Cardiac muscle cell (in vitro differentiated cells and primary cell): ENCODE data around the gene OVCA2. TPM values are rescaled to one million over a fixed set of nuclear protein-coding genes. Genes with fewer than 3 reads are reported as not detected.

Source experiments
- DNase-seq, 2 donors: peaks; one replicate each; pipeline versions ENCODE4 v3.0.0 to v3.0.0-alpha.2; 2010 to 2017; ENCODE audit warnings: low read depth in 1 of 2, low spot score in 1 of 2
- H3K27ac ChIP-seq: fragments of 200-600 bp; sonication (generic); 2 replicates; pipeline ENCODE4 v1.5.1; 2016
- H3K27me3 ChIP-seq: fragments of 200-600 bp; sonication (generic); 2 replicates; pipeline ENCODE4 v1.6.0; 2016; ENCODE audit warnings: control low read depth
- H3K36me3 ChIP-seq: fragments of 200-600 bp; sonication (generic); 2 replicates; pipeline ENCODE4 v1.5.1; 2016; ENCODE audit warnings: control low read depth
- H3K4me1 ChIP-seq: fragments of 200-600 bp; sonication (generic); 2 replicates; pipeline ENCODE4 v1.8.1; 2017; ENCODE audit warnings: low read depth, mild to moderate bottlenecking, mixed run types
- H3K4me3 ChIP-seq: fragments of 200-600 bp; sonication (generic); 2 replicates; pipeline ENCODE4 v1.5.1; 2016; ENCODE audit warnings: mild to moderate bottlenecking
- H3K9me3 ChIP-seq: fragments of 200-600 bp; sonication (generic); 2 replicates; pipeline ENCODE4 v1.5.1; 2017; ENCODE audit warnings: low read depth, mild to moderate bottlenecking, control low read depth
- CTCF ChIP-seq: IDR thresholded peaks from 2 replicates; pipeline ENCODE4 v1.5.1; 2012; ENCODE audit warnings: low read depth, mild to moderate bottlenecking, low read length
- polyA plus RNA-seq: library from polyadenylated mRNA; unstranded; fragments of >200 nt; fragmentation: Nextera tagmentation; extraction: Ambion mirVana; gene quantifications from 2 replicates; pipeline ENCODE4 v1.2.1, GENCODE V29; 2016
- total RNA-seq: library from RNA; depleted of rRNA; stranded (reverse); fragments of >200 nt; gene quantifications from 2 replicates; pipeline ENCODE4 v1.2.3, GENCODE V29; 2016

OVCA2 gene
- total and polyA plus RNA-seq, 2 experiments from 2014 or later: 36.8 to 40.6 TPM

- no peak for DNase-seq
- Histone ChIP-seq H3K36me3 (no peaks in the 10 kb centered on the region), H3K27me3 (no peaks in the 10 kb centered on the region), H3K9me3 (no peaks in the 10 kb centered on the region), H3K4me1 (peaks cover 34% of the 10 kb centered on the region), H3K4me3 (no peak overlapping the region), H3K27ac (peak overlapping the region; percentile 88)
- TF ChIP-seq CTCF: no peak
Observed at GRCh38 chr17:2002767-2003329, 39.0 kb upstream of the OVCA2 start.

GRCh38 chr17:2003525-2003924 is 38.3 kb upstream of the OVCA2 start:
- no peak for DNase-seq
- H3K36me3 ChIP-seq: no peaks in the 10 kb centered on the region
- no peak for TF ChIP-seq CTCF
- H3K27ac ChIP-seq: peak overlapping the region; percentile 88
- no peaks in the 10 kb centered on the region for H3K9me3 ChIP-seq
- no peaks in the 10 kb centered on the region for H3K27me3 ChIP-seq
- peaks cover 28% of the 10 kb centered on the region for H3K4me1 ChIP-seq
- H3K4me3 ChIP-seq: no peak overlapping the region

GRCh38 chr17:2004435-2004952 is 37.3 kb upstream of the OVCA2 start:
- H3K4me3 ChIP-seq: no peak overlapping the region
- H3K27ac ChIP-seq: peak overlapping the region; percentile 93
- H3K27me3 ChIP-seq: no peaks in the 10 kb centered on the region
- H3K4me1 ChIP-seq: peaks cover 21% of the 10 kb centered on the region
- H3K9me3 ChIP-seq: no peaks in the 10 kb centered on the region
- H3K36me3 ChIP-seq: no peaks in the 10 kb centered on the region
- no peak for TF ChIP-seq CTCF
- DNase-seq: peak in 1 of 2 donors; percentile 53

GRCh38 chr17:2008332-2009126 is 33.3 kb upstream of the OVCA2 start:
- H3K27ac ChIP-seq: no peak overlapping the region
- no peaks in the 10 kb centered on the region for H3K36me3 ChIP-seq
- no peak overlapping the region for H3K4me3 ChIP-seq
- TF ChIP-seq CTCF: no peak
- no peaks in the 10 kb centered on the region for H3K9me3 ChIP-seq
- H3K4me1 ChIP-seq: peaks cover 4% of the 10 kb centered on the region
- H3K27me3 ChIP-seq: no peaks in the 10 kb centered on the region
- DNase-seq: no peak

- TF ChIP-seq CTCF: no peak
Observed at GRCh38 chr17:2009737-2010136, 32.1 kb upstream of the OVCA2 start.

More at GRCh38 chr17:2009737-2010136, 32.1 kb upstream of the OVCA2 start:
- Histone ChIP-seq H3K36me3 (no peaks in the 10 kb centered on the region), H3K27me3 (no peaks in the 10 kb centered on the region), H3K4me1 (no peaks in the 10 kb centered on the region), H3K4me3 (no peak overlapping the region), H3K9me3 (no peaks in the 10 kb centered on the region), H3K27ac (no peak overlapping the region)
- DNase-seq: no peak
